H1 (cell line): ENCODE results near the gene SRSF12. TPM values are rescaled to one million over a fixed set of nuclear protein-coding genes. Genes with fewer than 3 reads are reported as not detected.

Source experiments
- BACH1 ChIP-seq: IDR thresholded peaks from 2 replicates; pipeline ENCODE4 v1.6.1; 2012; ENCODE audit warnings: low read length, improper control_type of control experiment
- BCL11A ChIP-seq, 2 experiments: IDR thresholded peaks; one replicate each; pipeline ENCODE4 v1.6.1; 2011; ENCODE audit warnings: low read depth in 2 of 2, low read length in 2 of 2, mild to moderate bottlenecking in 2 of 2
- CBX5 ChIP-seq: fragments of 300-800, 300-1000 bp; sonication (generic); IDR thresholded peaks from 2 replicates; pipeline ENCODE4 v1.7.1; 2016; ENCODE audit warnings: antibody characterized with exemption, low read length, low read depth
- CHD7 ChIP-seq: fragments of 300-600 bp; sonication (generic); IDR thresholded peaks from 2 replicates; pipeline ENCODE4 v1.7.1; 2012; ENCODE audit warnings: low read length, moderate library complexity, mild to moderate bottlenecking, inconsistent platforms; ENCODE audit not compliant: insufficient replicate concordance
- E2F6 ChIP-seq: IDR thresholded peaks from 2 replicates; pipeline ENCODE4 v1.6.1; 2012; ENCODE audit warnings: inconsistent platforms
- RFX5 ChIP-seq: IDR thresholded peaks from 2 replicates; pipeline ENCODE4 v1.6.1; 2011; ENCODE audit warnings: low read depth, low read length, improper control_type of control experiment, borderline replicate concordance
- RNF2 ChIP-seq: fragments of 200-900, 300-1000 bp; sonication (generic); IDR thresholded peaks from 2 replicates; pipeline ENCODE4 v1.7.1; 2016; ENCODE audit warnings: borderline replicate concordance, low read depth, mild to moderate bottlenecking, antibody characterized with exemption, low read length; ENCODE audit not compliant: poor library complexity, severe bottlenecking; ENCODE audit errors: missing control alignments
- RXRA ChIP-seq: IDR thresholded peaks from 2 replicates; pipeline ENCODE4 v1.6.1; 2011; ENCODE audit warnings: low read depth, mild to moderate bottlenecking, low read length, moderate library complexity; ENCODE audit not compliant: insufficient read depth
- SIRT6 ChIP-seq: IDR thresholded peaks from one replicate; pipeline ENCODE4 v1.7.1; 2012; ENCODE audit warnings: low read length, inconsistent platforms
- YY1 ChIP-seq: IDR thresholded peaks from 2 replicates; pipeline ENCODE4 v1.6.1; 2011; ENCODE audit warnings: low read depth, mild to moderate bottlenecking, low read length
- polyA plus RNA-seq, 7 experiments: library from polyadenylated mRNA; depleted of rRNA in 3 of 7; stranded (reverse) in 5 of 7; unstranded in 2 of 7; fragments of >200 nt in 5 of 7; fragments of 200-250 nt in 2 of 7; gene quantifications; 1 replicate in 5 of 7; 2 replicates in 1 of 7; 4 replicates in 1 of 7; pipeline versions ENCODE4 v1.2.1 to v1.2.3, GENCODE V29; 2011 to 2013; ENCODE audit warnings: missing spikeins in 2 of 7, mixed read lengths in 2 of 7
- total RNA-seq: library from RNA; stranded (reverse); fragmentation: NEBNext Ultra II Directional; extraction: Animal tissue kit (Norgen Biotek cat#: 25700); gene quantifications from 2 replicates; pipeline ENCODE4 v1.2.1, GENCODE V29; 2021

The SRSF12 gene
- total and polyA plus RNA-seq, 2 of the 8 experiments (the other 6 are each of a cell fraction or from before 2014, with no cell fraction given): 2.6 to 4.2 TPM

GRCh38 chr6:89144354-89144906 is 26.6 kb upstream of the SRSF12 start (continued):
- TF ChIP-seq CHD7: no peak
- no peak for TF ChIP-seq E2F6
- no peak for TF ChIP-seq YY1
- no peak for TF ChIP-seq SIRT6
- TF ChIP-seq RXRA: no peak
- no peak for TF ChIP-seq RFX5
- no peak for TF ChIP-seq CBX5
- no peak for TF ChIP-seq RNF2
- TF ChIP-seq BCL11A (IDR thresholded peaks at IDR 0.05; ENCODE audit: low read depth in 2 of 2, low read length in 2 of 2): no peak
- no peak for TF ChIP-seq BACH1
